ENCODE data around the gene AGBL4. TPM values are rescaled to one million over a fixed set of nuclear protein-coding genes. Genes with fewer than 3 reads are reported as not detected.

AGBL4 gene
- total and polyA plus RNA-seq, 10 donors, result 0.05 to 1.8 (median 0.32) TPM; not detected in 1

DNA sequence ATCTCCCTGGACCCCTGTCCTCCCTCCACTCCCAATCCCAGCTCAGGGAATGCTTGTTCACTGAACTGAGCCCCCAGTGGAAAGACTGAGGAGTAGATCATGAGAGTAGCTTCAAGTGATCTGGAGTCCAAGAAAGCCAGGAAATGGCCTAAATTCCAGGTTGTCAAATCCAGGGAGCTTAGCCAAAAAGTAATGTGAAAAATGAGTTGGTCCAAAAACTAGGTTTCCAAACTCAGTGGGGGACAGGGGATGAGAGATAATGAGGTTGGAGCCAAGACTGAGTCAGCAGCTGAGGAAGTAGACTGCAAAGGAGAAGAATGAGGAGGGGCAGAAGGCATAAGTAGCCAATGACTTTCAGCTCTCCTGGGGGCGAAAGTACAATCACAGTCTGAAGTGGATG lies 963.0 kb downstream of the AGBL4 start:
- 53 to 94% (median 80%) methylated on average over 1 of the region's 1 CpG for WGBS, 5 donors
- peaks cover 0 to 7% (median 2%) of the 10 kb centered on the region in 8 donors for H3K9me3 ChIP-seq
- no peaks in the 10 kb centered on the region for H3K27me3 ChIP-seq (replicated peaks in 1 of 7)
- H3K36me3 ChIP-seq, result no peaks in the 10 kb centered on the region
- H3K4me3 ChIP-seq, result no peak overlapping the region
- H3K27ac ChIP-seq, result no peak overlapping the region
- intact Hi-C loops (cut with DNase I; ENCODE audit: low total_unique reads), result no loop called here
- no peak for DNase-seq
- TF ChIP-seq, protein P1, sequence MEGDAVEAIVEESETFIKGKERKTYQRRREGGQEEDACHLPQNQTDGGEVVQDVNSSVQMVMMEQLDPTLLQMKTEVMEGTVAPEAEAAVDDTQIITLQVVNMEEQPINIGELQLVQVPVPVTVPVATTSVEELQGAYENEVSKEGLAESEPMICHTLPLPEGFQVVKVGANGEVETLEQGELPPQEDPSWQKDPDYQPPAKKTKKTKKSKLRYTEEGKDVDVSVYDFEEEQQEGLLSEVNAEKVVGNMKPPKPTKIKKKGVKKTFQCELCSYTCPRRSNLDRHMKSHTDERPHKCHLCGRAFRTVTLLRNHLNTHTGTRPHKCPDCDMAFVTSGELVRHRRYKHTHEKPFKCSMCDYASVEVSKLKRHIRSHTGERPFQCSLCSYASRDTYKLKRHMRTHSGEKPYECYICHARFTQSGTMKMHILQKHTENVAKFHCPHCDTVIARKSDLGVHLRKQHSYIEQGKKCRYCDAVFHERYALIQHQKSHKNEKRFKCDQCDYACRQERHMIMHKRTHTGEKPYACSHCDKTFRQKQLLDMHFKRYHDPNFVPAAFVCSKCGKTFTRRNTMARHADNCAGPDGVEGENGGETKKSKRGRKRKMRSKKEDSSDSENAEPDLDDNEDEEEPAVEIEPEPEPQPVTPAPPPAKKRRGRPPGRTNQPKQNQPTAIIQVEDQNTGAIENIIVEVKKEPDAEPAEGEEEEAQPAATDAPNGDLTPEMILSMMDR (IDR thresholded peaks at IDR 0.05 in 8 of 11, conservative IDR thresholded peaks at IDR 0.05 in 3 of 11), result no peak
- no peaks in the 10 kb centered on the region for H3K4me1 ChIP-seq

DNA sequence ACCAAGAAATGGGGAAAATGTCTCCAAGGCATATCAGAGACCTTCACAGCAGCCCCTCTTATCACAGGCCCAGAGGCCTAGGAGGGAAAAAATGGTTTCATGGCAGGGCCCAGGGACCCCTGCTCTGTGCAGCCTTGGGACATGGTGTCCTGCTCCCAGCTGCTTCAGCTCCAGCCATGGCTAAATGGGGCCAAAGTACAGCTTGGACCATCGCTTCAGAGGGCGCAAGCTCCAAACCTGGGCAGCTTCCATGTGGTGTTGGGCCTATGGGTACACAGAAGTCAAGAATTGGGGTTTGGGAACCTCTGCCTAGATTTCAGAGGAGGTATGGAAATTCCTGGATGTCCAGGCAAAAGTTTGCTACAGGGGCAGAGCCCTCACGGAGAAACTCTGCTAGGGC lies 964.7 kb downstream of the AGBL4 start:
- H3K4me1 ChIP-seq, result no peaks in the 10 kb centered on the region
- no peak for DNase-seq
- intact Hi-C loops (cut with DNase I; ENCODE audit: low total_unique reads), result no loop called here
- TF ChIP-seq POLR2AphosphoS5 (IDR thresholded peaks at IDR 0.05) (no peak), POLR2A (IDR thresholded peaks at IDR 0.05) (no peak)
- TF ChIP-seq, protein P1 (IDR thresholded peaks at IDR 0.05 in 8 of 11, conservative IDR thresholded peaks at IDR 0.05 in 3 of 11), result no peak
- peaks cover 0 to 7% (median 2%) of the 10 kb centered on the region in 8 donors for H3K9me3 ChIP-seq
- 90 to 96% (median 95%) methylated on average over 3 of the region's 3 CpGs for WGBS, 5 donors
- H3K27ac ChIP-seq, result no peak overlapping the region
- H3K36me3 ChIP-seq, result no peaks in the 10 kb centered on the region
- H3K4me3 ChIP-seq, result no peak overlapping the region
- no peaks in the 10 kb centered on the region for H3K27me3 ChIP-seq (replicated peaks in 1 of 7)

DNA sequence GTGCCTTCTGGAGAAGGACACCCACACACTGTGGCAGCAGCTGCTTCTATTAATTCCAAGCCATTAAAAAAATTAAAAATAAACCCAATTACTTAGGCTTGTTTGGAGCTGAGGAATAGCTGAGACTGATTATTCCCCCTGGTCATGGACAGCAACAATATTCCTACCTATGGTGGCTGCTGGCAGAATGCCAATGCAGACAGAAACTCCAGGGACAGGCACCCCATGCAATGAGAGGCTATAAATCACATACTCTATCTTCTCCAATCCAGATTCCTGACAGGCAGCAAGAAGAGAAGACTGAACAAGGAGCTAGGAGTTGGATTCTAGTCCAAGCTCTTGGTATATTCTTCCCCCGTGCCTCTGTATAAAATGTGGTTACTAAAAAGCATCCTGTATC lies 971.7 kb downstream of the AGBL4 start:
- H3K4me1 ChIP-seq, result no peaks in the 10 kb centered on the region
- TF ChIP-seq POLR2AphosphoS5 (IDR thresholded peaks at IDR 0.05) (no peak), POLR2A (IDR thresholded peaks at IDR 0.05) (no peak)
- TF ChIP-seq, protein P1 (IDR thresholded peaks at IDR 0.05 in 8 of 11, conservative IDR thresholded peaks at IDR 0.05 in 3 of 11), result no peak
- no peaks in the 10 kb centered on the region for H3K9me3 ChIP-seq
- intact Hi-C loops (cut with DNase I; ENCODE audit: low total_unique reads), result no loop called here
- no peak for DNase-seq
- no peak overlapping the region for H3K27ac ChIP-seq
- H3K27me3 ChIP-seq (replicated peaks in 1 of 7), result no peaks in the 10 kb centered on the region
- 88 to 98% (median 93%) methylated on average over 1 of the region's 1 CpG for WGBS, 5 donors
- no peaks in the 10 kb centered on the region for H3K36me3 ChIP-seq
- H3K4me3 ChIP-seq, result no peak overlapping the region

DNA sequence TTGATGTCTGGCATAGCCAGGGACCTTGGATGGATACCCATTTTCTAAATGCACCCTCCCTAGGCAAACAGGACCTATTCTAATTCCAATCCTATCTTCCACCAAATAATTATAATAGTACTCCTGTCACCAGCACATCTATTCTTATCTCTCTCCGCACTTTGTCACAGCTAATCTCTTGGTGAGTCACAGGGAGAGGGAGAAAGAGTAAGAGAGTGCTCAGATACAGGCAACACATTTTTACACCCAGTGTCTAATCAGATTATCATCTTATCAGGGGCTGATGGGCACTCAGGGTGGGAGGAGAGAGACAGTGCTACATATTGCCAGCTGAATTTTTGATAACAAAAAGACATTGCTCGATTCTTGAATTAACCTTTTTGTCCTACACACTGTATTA lies 972.1 kb downstream of the AGBL4 start:
- WGBS, 5 donors, result 59 to 74% (median 71%) methylated on average over 2 of the region's 2 CpGs
- Histone ChIP-seq H3K27me3 (replicated peaks in 1 of 7) (no peaks in the 10 kb centered on the region), H3K27ac (no peak overlapping the region), H3K9me3 (no peaks in the 10 kb centered on the region), H3K4me3 (no peak overlapping the region), H3K36me3 (no peaks in the 10 kb centered on the region), H3K4me1 (no peaks in the 10 kb centered on the region)
- intact Hi-C loops (cut with DNase I; ENCODE audit: low total_unique reads), result no loop called here
- TF ChIP-seq POLR2AphosphoS5 (IDR thresholded peaks at IDR 0.05), result no peak
- TF ChIP-seq POLR2A (IDR thresholded peaks at IDR 0.05), result no peak
- TF ChIP-seq, protein P1 (IDR thresholded peaks at IDR 0.05 in 8 of 11, conservative IDR thresholded peaks at IDR 0.05 in 3 of 11), result no peak
- no peak for DNase-seq
